ENCODE results near the gene SMURF2. TPM values are rescaled to one million over a fixed set of nuclear protein-coding genes. Genes with fewer than 3 reads are reported as not detected.

SMURF2 gene
- total RNA-seq, 1 donor from 2014 or later, result 39.6 TPM

DNA sequence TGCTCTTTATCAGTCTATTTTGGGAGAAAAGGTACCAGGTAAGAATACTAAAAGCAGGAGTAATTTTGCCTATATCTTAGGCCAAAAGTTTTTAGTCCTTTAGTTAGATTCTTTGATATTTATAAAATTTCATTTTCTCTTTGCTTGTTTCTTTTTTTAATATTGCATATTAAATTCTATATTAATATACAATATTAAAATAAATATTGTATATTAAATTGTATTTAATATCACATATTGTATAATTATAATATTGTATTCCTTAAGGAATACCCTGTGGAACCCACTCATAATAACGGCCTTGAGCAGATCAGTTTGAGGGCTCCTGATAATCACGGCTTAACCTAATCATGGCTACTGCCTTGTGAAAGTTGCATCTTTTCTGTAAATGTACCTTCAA is 153.4 kb downstream of the SMURF2 start:
- Histone ChIP-seq H3K27me3 (ENCODE audit: low read depth) (no peaks in the 10 kb centered on the region), H3K4me1 (peaks cover 31% of the 10 kb centered on the region), H3K27ac (no peak overlapping the region), H3K4me3 (peak overlapping the region; percentile 80), H3K9me3 (no peaks in the 10 kb centered on the region), H3K36me3 (peaks cover 65% of the 10 kb centered on the region)
- DNase-seq, result no peak
- ATAC-seq, result no peak
- TF ChIP-seq, protein P1, sequence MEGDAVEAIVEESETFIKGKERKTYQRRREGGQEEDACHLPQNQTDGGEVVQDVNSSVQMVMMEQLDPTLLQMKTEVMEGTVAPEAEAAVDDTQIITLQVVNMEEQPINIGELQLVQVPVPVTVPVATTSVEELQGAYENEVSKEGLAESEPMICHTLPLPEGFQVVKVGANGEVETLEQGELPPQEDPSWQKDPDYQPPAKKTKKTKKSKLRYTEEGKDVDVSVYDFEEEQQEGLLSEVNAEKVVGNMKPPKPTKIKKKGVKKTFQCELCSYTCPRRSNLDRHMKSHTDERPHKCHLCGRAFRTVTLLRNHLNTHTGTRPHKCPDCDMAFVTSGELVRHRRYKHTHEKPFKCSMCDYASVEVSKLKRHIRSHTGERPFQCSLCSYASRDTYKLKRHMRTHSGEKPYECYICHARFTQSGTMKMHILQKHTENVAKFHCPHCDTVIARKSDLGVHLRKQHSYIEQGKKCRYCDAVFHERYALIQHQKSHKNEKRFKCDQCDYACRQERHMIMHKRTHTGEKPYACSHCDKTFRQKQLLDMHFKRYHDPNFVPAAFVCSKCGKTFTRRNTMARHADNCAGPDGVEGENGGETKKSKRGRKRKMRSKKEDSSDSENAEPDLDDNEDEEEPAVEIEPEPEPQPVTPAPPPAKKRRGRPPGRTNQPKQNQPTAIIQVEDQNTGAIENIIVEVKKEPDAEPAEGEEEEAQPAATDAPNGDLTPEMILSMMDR (IDR thresholded peaks at IDR 0.05), result no peak
- intact Hi-C loops (cut with DNase I), result no loop called here

DNA sequence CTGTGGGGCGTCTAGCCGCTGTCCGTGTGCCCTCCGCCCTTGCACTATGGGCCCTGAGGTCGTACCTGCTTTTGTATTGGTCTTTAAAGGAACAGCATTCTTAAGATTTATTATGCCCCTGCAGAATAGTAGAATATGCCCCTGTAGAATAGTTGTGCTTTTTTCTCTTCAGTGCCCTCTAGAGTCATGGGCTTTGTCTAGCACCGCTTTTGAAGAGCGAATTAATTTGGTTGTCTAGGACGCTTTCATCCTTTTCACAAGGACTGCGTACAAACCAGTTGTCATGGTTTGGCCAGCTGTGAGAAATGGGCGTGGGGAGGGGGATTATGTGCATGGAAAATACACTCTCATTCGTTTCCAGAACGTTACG is 154.7 kb downstream of the SMURF2 start:
- DNase-seq, result no peak
- H3K36me3 ChIP-seq, result peaks cover 65% of the 10 kb centered on the region
- no peaks in the 10 kb centered on the region for H3K27me3 ChIP-seq (ENCODE audit: low read depth)
- TF ChIP-seq, protein P1 (IDR thresholded peaks at IDR 0.05), result peak; percentile 49
- intact Hi-C loops (cut with DNase I), result no loop called here
- peaks cover 44% of the 10 kb centered on the region for H3K4me1 ChIP-seq
- no peaks in the 10 kb centered on the region for H3K9me3 ChIP-seq
- ATAC-seq, result peak; percentile 34 to 41
- peak overlapping the region; percentile 80 for H3K4me3 ChIP-seq
- peak overlapping the region; percentile 100 for H3K27ac ChIP-seq

- Histone ChIP-seq H3K36me3 (peaks cover 65% of the 10 kb centered on the region), H3K9me3 (no peaks in the 10 kb centered on the region), H3K27me3 (ENCODE audit: low read depth) (no peaks in the 10 kb centered on the region), H3K4me1 (peaks cover 50% of the 10 kb centered on the region), H3K27ac (peak within 1 kb of the TSS; percentile 100), H3K4me3 (peak within 1 kb of the TSS; percentile 80)
- TF ChIP-seq, protein P1 (IDR thresholded peaks at IDR 0.05), result no peak
- intact Hi-C loops (cut with DNase I), result no loop called here
- peak; percentile 84 to 91 for ATAC-seq
- DNase-seq, result peak; percentile 97
Measured at GRCh38 chr17:64506576-64507412, 155.3 kb downstream of the SMURF2 start, which contains the start of gene CEP95. Gene CEP95, plus strand, starts transcription at chr17:64506977. Its CDS starts 121 bp downstream, at chr17:64507098.

DNA sequence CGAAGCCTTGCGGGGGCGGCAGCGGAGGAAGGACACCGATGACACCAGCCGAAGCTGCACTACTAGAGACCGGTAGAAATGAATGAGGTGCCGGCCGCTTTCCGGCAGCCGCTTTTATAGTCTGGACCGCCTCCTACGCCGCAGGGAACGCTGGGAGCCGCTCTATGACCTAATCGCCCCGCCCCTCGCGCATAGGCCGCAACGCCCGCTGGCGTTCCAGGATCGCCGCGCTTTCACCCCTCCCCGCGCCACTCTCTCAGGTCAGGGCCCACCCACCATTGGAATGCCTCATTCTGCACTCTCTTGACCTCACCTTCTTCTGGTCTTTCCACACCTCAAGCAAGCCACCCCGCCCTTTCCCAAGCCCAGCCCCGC is 155.9 kb downstream of the SMURF2 start, which contains the start of gene DDX5:
Gene DDX5, minus strand, starts transcription at position 89 of the 375 bp plus-strand sequence. CDS start 170 bp downstream, outside the sequence.
- TF ChIP-seq, protein P1 (IDR thresholded peaks at IDR 0.05), result no peak
- Histone ChIP-seq H3K27ac (peak within 1 kb of the TSS; percentile 100), H3K36me3 (peaks cover 65% of the 10 kb centered on the region), H3K4me1 (peaks cover 55% of the 10 kb centered on the region), H3K4me3 (peak within 1 kb of the TSS; percentile 80), H3K9me3 (no peaks in the 10 kb centered on the region), H3K27me3 (ENCODE audit: low read depth) (no peaks in the 10 kb centered on the region)
- DNase-seq (peak; percentile 99), ATAC-seq (peak; percentile 90 to 95)
- intact Hi-C loops (cut with DNase I), result no loop called here

DNA sequence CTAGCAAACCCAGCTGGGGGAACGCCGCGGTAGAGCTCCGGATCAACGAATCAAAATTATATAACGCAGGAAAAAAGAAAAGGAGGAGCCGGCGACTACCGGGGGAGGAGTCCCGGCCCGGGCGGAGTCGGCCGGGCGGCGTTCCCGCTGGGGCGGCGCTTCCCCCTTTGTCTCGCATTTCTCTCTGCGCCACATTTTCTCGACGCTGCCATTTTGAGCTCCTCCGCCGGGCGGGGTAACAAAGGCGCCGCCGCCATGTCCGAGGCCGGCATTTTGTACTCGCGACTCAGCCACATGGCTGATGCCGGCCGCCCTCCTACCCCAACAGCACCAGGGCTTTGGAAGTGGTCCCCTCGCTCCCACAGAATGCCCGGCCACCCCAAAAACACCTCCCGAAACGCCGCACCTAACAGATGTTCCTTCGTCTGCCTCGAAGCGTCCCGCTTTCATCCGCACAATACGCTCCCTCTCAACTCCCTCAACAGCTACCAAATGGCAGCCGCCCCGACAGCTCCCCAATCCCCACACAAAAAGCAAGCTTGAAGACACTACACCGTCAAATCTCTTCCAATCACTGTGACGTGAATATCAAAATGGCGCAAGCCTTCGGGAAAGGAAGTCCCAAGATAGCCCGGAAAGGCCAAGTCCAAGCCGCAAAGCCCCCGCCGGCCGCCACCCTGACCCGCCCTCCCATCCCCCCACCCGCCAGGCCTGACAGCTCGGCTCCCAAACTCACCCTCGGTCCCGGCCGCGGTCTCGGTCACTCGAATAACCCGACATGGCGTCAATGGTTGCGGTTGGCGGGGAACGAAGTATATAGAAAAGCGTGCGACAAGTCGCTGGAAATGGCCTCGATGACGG is 156.5 kb downstream of the SMURF2 start:
- H3K9me3 ChIP-seq, result no peaks in the 10 kb centered on the region
- no peaks in the 10 kb centered on the region for H3K27me3 ChIP-seq (ENCODE audit: low read depth)
- peak overlapping the region; percentile 100 for H3K27ac ChIP-seq
- peaks cover 61% of the 10 kb centered on the region for H3K4me1 ChIP-seq
- TF ChIP-seq, protein P1 (IDR thresholded peaks at IDR 0.05), result no peak
- DNase-seq (peak; percentile 93), ATAC-seq (peak; percentile 80 to 83)
- peaks cover 65% of the 10 kb centered on the region for H3K36me3 ChIP-seq
- H3K4me3 ChIP-seq, result peak overlapping the region; percentile 80
- intact Hi-C loops (cut with DNase I), result no loop called here
